GM12891 (cell line): ENCODE results near the gene PSMB3.

ENCODE experiments used
- POLR2A ChIP-seq: IDR thresholded peaks from 2 replicates; pipeline ENCODE4 v1.6.1; 2011; ENCODE audit warnings: low read depth, low read length, control low read depth
- POLR2AphosphoS5 ChIP-seq: IDR thresholded peaks from 2 replicates; pipeline ENCODE4 v1.6.1; 2011; ENCODE audit warnings: low read depth, low read length, control low read depth
- SPI1 ChIP-seq: IDR thresholded peaks from 2 replicates; pipeline ENCODE4 v1.6.1; 2011; ENCODE audit warnings: low read depth, low read length, control low read depth
- TAF1 ChIP-seq: IDR thresholded peaks from 2 replicates; pipeline ENCODE4 v1.6.1; 2011; ENCODE audit warnings: low read depth, low read length, control low read depth

DNA sequence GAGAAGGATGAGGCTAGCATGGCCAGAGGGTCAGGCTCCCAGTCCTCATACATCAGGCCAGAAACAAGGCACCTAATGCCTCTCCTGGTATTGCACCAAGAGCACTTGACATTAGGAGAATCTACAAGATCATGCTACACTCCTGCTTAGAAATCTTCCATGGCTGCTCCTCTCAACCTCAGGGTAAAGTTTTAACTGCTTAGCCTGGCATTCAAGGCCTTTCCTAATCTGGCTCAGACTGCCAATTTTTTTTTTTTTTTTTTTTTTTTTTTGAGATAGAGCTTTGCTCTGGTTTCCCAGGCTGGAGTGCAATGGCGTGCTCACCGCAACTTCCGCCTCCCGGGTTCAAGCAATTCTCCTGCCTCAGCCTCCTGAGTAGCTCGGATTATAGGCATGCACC lies 38.6 kb downstream of the PSMB3 start:
- no peak for TF ChIP-seq SPI1
- no peak for TF ChIP-seq TAF1
- no peak for TF ChIP-seq POLR2A
- TF ChIP-seq POLR2AphosphoS5, result no peak
